Activated T-cell treated with anti-CD3 and anti-CD28 coated beads, Interleukin-2, amount 50 U/mL, for 4 hours (primary cell): ENCODE measurements around the gene LAYN. TPM values are rescaled to one million over a fixed set of nuclear protein-coding genes. Genes with fewer than 3 reads are reported as not detected.
A peak's percentile ranks its signal among the peaks of the same experiment; 100 is the strongest.

Source experiments
- ATAC-seq, 2 donors: fragments of 200-7000 bp; cut with Tn5 transposase; one replicate each; pipeline ENCODE4 v1.10.0; 2021
- DNase-seq: peaks from one replicate; pipeline ENCODE4 v3.0.0-alpha.2; 2020
- H3K27me3 Mint-ChIP-seq: one replicate; pipeline ENCODE4 v1.8.0; 2021; ENCODE audit warnings: low read depth, mixed read lengths
- H3K36me3 Mint-ChIP-seq: one replicate; pipeline ENCODE4 v1.8.0; 2022; ENCODE audit warnings: mixed read lengths; ENCODE audit not compliant: insufficient read depth
- H3K4me1 Mint-ChIP-seq: one replicate; pipeline ENCODE4 v1.8.0; 2021; ENCODE audit warnings: low read depth, mixed read lengths
- H3K4me3 Mint-ChIP-seq: one replicate; pipeline ENCODE4 v1.8.0; 2021; ENCODE audit warnings: mild to moderate bottlenecking, moderate library complexity, mixed read lengths
- H3K9me3 Mint-ChIP-seq: one replicate; pipeline ENCODE4 v1.8.0; 2021; ENCODE audit warnings: mixed read lengths
- total RNA-seq, 3 donors: library from RNA; stranded (reverse); gene quantifications; one replicate each; pipeline ENCODE4 v1.2.1, GENCODE V29; 2021

Gene LAYN
- total RNA-seq, 3 donors from 2014 or later = 0.43 to 3.0 (median 1.7) TPM

GRCh38 chr11:111585371-111585770 lies 44.9 kb downstream of the LAYN start:
- no peaks in the 10 kb centered on the region for H3K4me1 Mint-ChIP-seq
- no peak for ATAC-seq

GRCh38 chr11:111586388-111586831 lies 45.9 kb downstream of the LAYN start:
- Mint-ChIP-seq H3K27me3 (no peaks in the 10 kb centered on the region), H3K36me3 (no peaks in the 10 kb centered on the region), H3K9me3 (no peaks in the 10 kb centered on the region), H3K4me3 (no peak overlapping the region), H3K4me1 (no peaks in the 10 kb centered on the region)
- ATAC-seq (peak in 1 of 2 donors; percentile 28), DNase-seq (peak; percentile 34)

More at GRCh38 chr11:111585371-111585770, 44.9 kb downstream of the LAYN start:
- Mint-ChIP-seq H3K36me3 (no peaks in the 10 kb centered on the region), H3K9me3 (no peaks in the 10 kb centered on the region), H3K27me3 (no peaks in the 10 kb centered on the region), H3K4me3 (no peak overlapping the region)
- no peak for DNase-seq

GRCh38 chr11:111589114-111589513 lies 48.6 kb downstream of the LAYN start:
- Mint-ChIP-seq H3K4me3 (no peak overlapping the region), H3K27me3 (no peaks in the 10 kb centered on the region), H3K36me3 (no peaks in the 10 kb centered on the region), H3K4me1 (no peaks in the 10 kb centered on the region), H3K9me3 (no peaks in the 10 kb centered on the region)
- ATAC-seq (no peak), DNase-seq (no peak)

- Mint-ChIP-seq H3K27me3 (no peaks in the 10 kb centered on the region), H3K9me3 (no peaks in the 10 kb centered on the region), H3K36me3 (no peaks in the 10 kb centered on the region), H3K4me1 (no peaks in the 10 kb centered on the region), H3K4me3 (no peak overlapping the region)
- ATAC-seq = no peak
- no peak for DNase-seq
These were observed 49.5 kb downstream of the LAYN start for GRCh38 chr11:111589886-111590499.

GRCh38 chr11:111591187-111591960 lies 50.9 kb downstream of the LAYN start:
- Mint-ChIP-seq H3K27me3 (no peaks in the 10 kb centered on the region), H3K36me3 (no peaks in the 10 kb centered on the region), H3K9me3 (no peaks in the 10 kb centered on the region), H3K4me3 (no peak overlapping the region), H3K4me1 (no peaks in the 10 kb centered on the region)
- ATAC-seq = no peak
- no peak for DNase-seq

GRCh38 chr11:111592491-111592890 lies 52.0 kb downstream of the LAYN start:
- no peak for ATAC-seq
- DNase-seq = no peak
- no peak overlapping the region for H3K4me3 Mint-ChIP-seq
- no peaks in the 10 kb centered on the region for H3K4me1 Mint-ChIP-seq
- no peaks in the 10 kb centered on the region for H3K36me3 Mint-ChIP-seq
- H3K9me3 Mint-ChIP-seq = no peaks in the 10 kb centered on the region
- no peaks in the 10 kb centered on the region for H3K27me3 Mint-ChIP-seq

- no peak for ATAC-seq
- Mint-ChIP-seq H3K27me3 (no peaks in the 10 kb centered on the region), H3K36me3 (no peaks in the 10 kb centered on the region), H3K4me1 (peaks cover 1% of the 10 kb centered on the region), H3K4me3 (no peak overlapping the region), H3K9me3 (no peaks in the 10 kb centered on the region)
- no peak for DNase-seq
These were observed 55.8 kb downstream of the LAYN start for GRCh38 chr11:111596319-111596718.

GRCh38 chr11:111598148-111598547 lies 57.6 kb downstream of the LAYN start:
- H3K9me3 Mint-ChIP-seq = no peaks in the 10 kb centered on the region
- H3K36me3 Mint-ChIP-seq = no peaks in the 10 kb centered on the region
- H3K4me3 Mint-ChIP-seq = no peak overlapping the region
- no peak for ATAC-seq
- DNase-seq = no peak
- peaks cover 8% of the 10 kb centered on the region for H3K4me1 Mint-ChIP-seq
- no peaks in the 10 kb centered on the region for H3K27me3 Mint-ChIP-seq

GRCh38 chr11:111598559-111598958 lies 58.0 kb downstream of the LAYN start:
- no peaks in the 10 kb centered on the region for H3K36me3 Mint-ChIP-seq
- H3K9me3 Mint-ChIP-seq = no peaks in the 10 kb centered on the region
- DNase-seq (no peak), ATAC-seq (no peak)
- H3K4me3 Mint-ChIP-seq = no peak overlapping the region
- peaks cover 12% of the 10 kb centered on the region for H3K4me1 Mint-ChIP-seq
- H3K27me3 Mint-ChIP-seq = no peaks in the 10 kb centered on the region

- no peaks in the 10 kb centered on the region for H3K36me3 Mint-ChIP-seq
- peak overlapping the region; percentile 92 for H3K4me3 Mint-ChIP-seq
- no peak for ATAC-seq
- peaks cover 26% of the 10 kb centered on the region for H3K4me1 Mint-ChIP-seq
- DNase-seq = no peak
- no peaks in the 10 kb centered on the region for H3K9me3 Mint-ChIP-seq
- no peaks in the 10 kb centered on the region for H3K27me3 Mint-ChIP-seq
These were observed 61.1 kb downstream of the LAYN start for GRCh38 chr11:111601636-111601978.

GRCh38 chr11:111601979-111602864 lies 61.7 kb downstream of the LAYN start, which contains the start of gene SIK2:
Gene SIK2 (plus strand): TSS chr11:111602449. CDS start chr11:111602564, 115 bp downstream.
- ATAC-seq = peak; percentile 90
- DNase-seq = peak; percentile 84
- Mint-ChIP-seq H3K27me3 (no peaks in the 10 kb centered on the region), H3K4me3 (peak within 1 kb of the TSS; percentile 92), H3K9me3 (no peaks in the 10 kb centered on the region), H3K36me3 (no peaks in the 10 kb centered on the region), H3K4me1 (peaks cover 26% of the 10 kb centered on the region)

GRCh38 chr11:111602865-111603610 lies 62.5 kb downstream of the LAYN start:
- ATAC-seq = no peak
- Mint-ChIP-seq H3K4me1 (peaks cover 26% of the 10 kb centered on the region), H3K9me3 (no peaks in the 10 kb centered on the region), H3K27me3 (no peaks in the 10 kb centered on the region), H3K36me3 (no peaks in the 10 kb centered on the region), H3K4me3 (peak overlapping the region; percentile 92)
- no peak for DNase-seq

GRCh38 chr11:111603611-111604130 lies 63.2 kb downstream of the LAYN start:
- Mint-ChIP-seq H3K4me1 (peaks cover 26% of the 10 kb centered on the region), H3K36me3 (no peaks in the 10 kb centered on the region), H3K4me3 (peak overlapping the region; percentile 92), H3K9me3 (no peaks in the 10 kb centered on the region), H3K27me3 (no peaks in the 10 kb centered on the region)
- ATAC-seq (no peak), DNase-seq (no peak)
